OCI-LY3 (cell line): ENCODE data around the gene EYA4.

Source experiments
- H2AFZ ChIP-seq: fragments of 200-600, 300-600 bp; shearing (Covaris generic); 2 replicates; pipeline ENCODE4 v1.6.0; 2014; ENCODE audit warnings: antibody characterized with exemption, low read depth, low read length
- H3K27ac ChIP-seq: fragments of 200-600, 300-600 bp; sonication (generic); 2 replicates; pipeline ENCODE4 v1.5.1; 2014; ENCODE audit warnings: mild to moderate bottlenecking, low read length, moderate library complexity, mixed read lengths
- H3K27me3 ChIP-seq: fragments of 200-600, 300-600 bp; sonication (generic); 2 replicates; pipeline ENCODE4 v1.6.1; 2014; ENCODE audit warnings: low read depth, low read length, mixed read lengths
- H3K36me3 ChIP-seq: fragments of 200-600, 300-600 bp; sonication (generic); replicated peaks from 2 replicates; pipeline ENCODE3; 2014; ENCODE audit warnings: low read depth, low read length, mixed read lengths
- H3K4me1 ChIP-seq: fragments of 300-600, 200-600 bp; sonication (generic); 2 replicates; pipeline ENCODE4 v1.6.1; 2014; ENCODE audit warnings: low read length, mixed read lengths
- H3K4me2 ChIP-seq: fragments of 200-600, 300-600 bp; sonication (generic); 2 replicates; pipeline ENCODE4 v1.6.1; 2014; ENCODE audit warnings: low read length, mixed read lengths
- H3K4me3 ChIP-seq: fragments of 300-600, 200-600 bp; sonication (generic); 2 replicates; pipeline ENCODE4 v1.5.1; 2014; ENCODE audit warnings: antibody characterized with exemption, mild to moderate bottlenecking, low read length, moderate library complexity
- H3K79me2 ChIP-seq: fragments of 300-600, 200-600 bp; shearing (Covaris generic); 2 replicates; pipeline ENCODE4 v1.6.1; 2014; ENCODE audit warnings: mild to moderate bottlenecking, low read length, mixed read lengths
- H3K9ac ChIP-seq: fragments of 300-600, 200-600 bp; shearing (Covaris generic); 2 replicates; pipeline ENCODE4 v1.6.0; 2014; ENCODE audit warnings: mild to moderate bottlenecking, low read length, moderate library complexity
- H3K9me3 ChIP-seq: fragments of 200-600, 300-600 bp; shearing (Covaris generic); 2 replicates; pipeline ENCODE4 v1.6.1; 2014; ENCODE audit warnings: low read length, mixed read lengths; ENCODE audit not compliant: insufficient read depth
- H4K20me1 ChIP-seq: fragments of 200-600, 300-600 bp; sonication (generic); 2 replicates; pipeline ENCODE4 v1.6.1; 2016; ENCODE audit warnings: low read length, mixed read lengths; ENCODE audit not compliant: insufficient read depth
- EZH2phosphoT487 ChIP-seq: fragments of 200-600 bp; shearing (Covaris generic); IDR thresholded peaks from 2 replicates; pipeline ENCODE4 v1.6.1; 2018; ENCODE audit warnings: antibody characterized with exemption, mixed run types, low read depth
- TF ChIP-seq, protein P1 (sequence below): fragments of 200-600, 300-600 bp; sonication (generic); IDR thresholded peaks from 2 replicates; pipeline ENCODE4 v1.5.1; 2014; ENCODE audit warnings: antibody characterized with exemption, low read length, low read depth

The EYA4 gene

DNA sequence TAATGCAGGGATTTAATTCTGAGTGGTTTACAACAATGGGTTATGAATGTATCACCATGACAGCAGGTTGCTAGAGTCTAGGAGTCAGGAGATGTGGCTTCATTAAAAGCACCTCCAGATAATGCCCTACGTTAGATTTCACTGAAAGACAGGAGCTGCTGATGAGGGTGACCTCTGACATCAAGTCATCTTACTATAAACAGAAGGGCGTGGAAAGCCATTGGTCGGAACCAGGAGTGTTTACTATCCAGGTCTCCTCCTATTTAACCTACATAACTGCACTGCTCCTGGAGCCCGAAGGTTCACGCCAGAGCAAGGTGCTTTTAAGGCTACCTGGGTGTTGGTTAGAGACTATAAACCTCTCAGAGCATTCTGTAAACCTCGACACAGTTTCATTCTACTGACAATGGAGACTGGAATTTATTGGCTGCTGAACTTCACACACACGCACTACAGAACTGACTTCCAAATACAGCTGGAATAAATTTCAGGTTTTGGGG is 128.7 kb downstream of the EYA4 start:
- Histone ChIP-seq H3K27ac (no peak overlapping the region), H3K36me3 (no peaks in the 10 kb centered on the region), H2AFZ (no peak overlapping the region), H3K4me3 (0 out of 2 replicates have a peak overlapping the region, but pooled peaks have one; percentile 23), H3K27me3 (no peaks in the 10 kb centered on the region), H4K20me1 (no peaks in the 10 kb centered on the region), H3K9me3 (no peaks in the 10 kb centered on the region), H3K79me2 (no peaks in the 10 kb centered on the region), H3K4me1 (peaks cover 3% of the 10 kb centered on the region; the same call in 1 of the 2 replicates), H3K9ac (no peak overlapping the region), H3K4me2 (peak overlapping the region; percentile 48)
- TF ChIP-seq, protein P1, sequence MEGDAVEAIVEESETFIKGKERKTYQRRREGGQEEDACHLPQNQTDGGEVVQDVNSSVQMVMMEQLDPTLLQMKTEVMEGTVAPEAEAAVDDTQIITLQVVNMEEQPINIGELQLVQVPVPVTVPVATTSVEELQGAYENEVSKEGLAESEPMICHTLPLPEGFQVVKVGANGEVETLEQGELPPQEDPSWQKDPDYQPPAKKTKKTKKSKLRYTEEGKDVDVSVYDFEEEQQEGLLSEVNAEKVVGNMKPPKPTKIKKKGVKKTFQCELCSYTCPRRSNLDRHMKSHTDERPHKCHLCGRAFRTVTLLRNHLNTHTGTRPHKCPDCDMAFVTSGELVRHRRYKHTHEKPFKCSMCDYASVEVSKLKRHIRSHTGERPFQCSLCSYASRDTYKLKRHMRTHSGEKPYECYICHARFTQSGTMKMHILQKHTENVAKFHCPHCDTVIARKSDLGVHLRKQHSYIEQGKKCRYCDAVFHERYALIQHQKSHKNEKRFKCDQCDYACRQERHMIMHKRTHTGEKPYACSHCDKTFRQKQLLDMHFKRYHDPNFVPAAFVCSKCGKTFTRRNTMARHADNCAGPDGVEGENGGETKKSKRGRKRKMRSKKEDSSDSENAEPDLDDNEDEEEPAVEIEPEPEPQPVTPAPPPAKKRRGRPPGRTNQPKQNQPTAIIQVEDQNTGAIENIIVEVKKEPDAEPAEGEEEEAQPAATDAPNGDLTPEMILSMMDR, result no peak
- no peak for TF ChIP-seq EZH2phosphoT487

DNA sequence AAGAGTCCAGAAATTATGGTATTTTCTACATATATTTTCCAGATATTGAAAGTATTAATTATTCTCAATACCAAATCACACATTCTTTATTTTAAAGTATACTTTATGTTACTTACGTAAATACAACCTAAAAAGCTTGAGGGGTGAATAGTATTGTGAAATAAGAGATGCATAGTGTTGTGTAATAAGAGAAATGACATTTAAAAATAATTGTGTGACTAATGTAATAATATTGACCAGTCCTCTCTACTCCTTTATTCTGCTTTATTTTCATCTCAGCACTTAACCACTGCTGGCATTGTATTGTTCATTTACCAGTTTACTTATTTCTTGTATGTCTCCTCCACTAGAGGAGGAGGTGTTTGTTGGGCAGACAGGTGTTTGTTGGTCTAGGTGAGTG is 135.6 kb downstream of the EYA4 start:
- Histone ChIP-seq H3K36me3 (no peaks in the 10 kb centered on the region), H3K4me1 (no peaks in the 10 kb centered on the region), H3K4me3 (no peak overlapping the region), H4K20me1 (no peaks in the 10 kb centered on the region), H3K9me3 (no peaks in the 10 kb centered on the region), H3K27ac (no peak overlapping the region), H3K9ac (no peak overlapping the region), H3K27me3 (no peaks in the 10 kb centered on the region), H3K4me2 (no peak overlapping the region), H2AFZ (no peak overlapping the region), H3K79me2 (no peaks in the 10 kb centered on the region)
- TF ChIP-seq, protein P1, result no peak
- TF ChIP-seq EZH2phosphoT487, result no peak

DNA sequence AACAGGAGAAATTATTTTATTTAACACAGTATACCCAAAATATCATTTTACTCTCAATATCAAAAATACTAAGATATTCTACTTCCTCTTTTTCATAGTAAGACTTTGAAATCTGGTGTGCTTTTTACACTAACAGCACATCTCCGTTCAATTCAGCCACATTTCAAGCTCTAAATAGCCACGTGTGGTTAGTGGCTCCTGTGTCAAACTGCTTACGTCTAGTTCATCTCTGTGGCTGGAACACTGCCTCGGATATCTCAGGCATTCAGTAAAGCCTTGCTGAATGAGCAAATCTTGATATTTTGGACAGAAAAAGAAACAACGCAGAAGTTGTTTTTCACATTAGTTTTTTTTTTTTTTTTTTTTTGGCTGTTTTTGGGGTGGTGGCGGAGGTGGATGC is 136.1 kb downstream of the EYA4 start:
- no peak overlapping the region for H3K4me2 ChIP-seq
- no peaks in the 10 kb centered on the region for H3K79me2 ChIP-seq
- H3K27me3 ChIP-seq, result no peaks in the 10 kb centered on the region
- no peaks in the 10 kb centered on the region for H4K20me1 ChIP-seq
- H3K9ac ChIP-seq, result no peak overlapping the region
- H3K36me3 ChIP-seq, result no peaks in the 10 kb centered on the region
- TF ChIP-seq EZH2phosphoT487, result no peak
- TF ChIP-seq, protein P1, result no peak
- no peak overlapping the region for H3K4me3 ChIP-seq
- no peaks in the 10 kb centered on the region for H3K9me3 ChIP-seq
- H3K27ac ChIP-seq, result no peak overlapping the region
- H2AFZ ChIP-seq, result no peak overlapping the region
- H3K4me1 ChIP-seq, result no peaks in the 10 kb centered on the region

DNA sequence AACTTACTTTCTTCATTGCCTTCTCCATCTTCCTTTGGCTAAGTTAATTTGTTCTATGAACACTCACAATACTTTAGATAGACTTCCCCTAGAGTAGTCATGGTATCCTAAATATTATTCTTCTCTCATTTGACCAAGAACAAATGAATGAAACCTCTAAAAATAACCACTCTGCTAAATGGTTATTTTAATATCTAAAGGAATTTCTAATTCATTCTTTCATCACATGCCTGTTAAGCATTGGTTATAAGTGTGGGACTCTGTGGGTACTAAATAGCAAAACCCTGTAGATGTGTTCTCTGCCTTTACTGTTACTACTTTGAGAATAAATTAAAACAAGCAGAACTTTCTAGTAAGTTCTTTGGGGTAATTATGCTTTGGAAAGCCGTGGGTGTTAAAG is 138.9 kb downstream of the EYA4 start:
- Histone ChIP-seq H3K9ac (no peak overlapping the region), H3K4me1 (no peaks in the 10 kb centered on the region), H3K9me3 (no peaks in the 10 kb centered on the region), H3K4me2 (no peak overlapping the region), H3K79me2 (no peaks in the 10 kb centered on the region), H3K27ac (no peak overlapping the region), H3K4me3 (no peak overlapping the region), H3K36me3 (no peaks in the 10 kb centered on the region), H2AFZ (no peak overlapping the region), H3K27me3 (no peaks in the 10 kb centered on the region), H4K20me1 (no peaks in the 10 kb centered on the region)
- TF ChIP-seq, protein P1, result no peak
- TF ChIP-seq EZH2phosphoT487, result no peak
